ENCODE data around the gene HK1.
A peak's percentile ranks its signal among the peaks of the same experiment; 100 is the strongest.
"Not testable (repeated sequence)": the region's sequence is repeated elsewhere in the genome, so short reads cannot be mapped to it uniquely, and the experiment has no call there.

The HK1 gene

DNA sequence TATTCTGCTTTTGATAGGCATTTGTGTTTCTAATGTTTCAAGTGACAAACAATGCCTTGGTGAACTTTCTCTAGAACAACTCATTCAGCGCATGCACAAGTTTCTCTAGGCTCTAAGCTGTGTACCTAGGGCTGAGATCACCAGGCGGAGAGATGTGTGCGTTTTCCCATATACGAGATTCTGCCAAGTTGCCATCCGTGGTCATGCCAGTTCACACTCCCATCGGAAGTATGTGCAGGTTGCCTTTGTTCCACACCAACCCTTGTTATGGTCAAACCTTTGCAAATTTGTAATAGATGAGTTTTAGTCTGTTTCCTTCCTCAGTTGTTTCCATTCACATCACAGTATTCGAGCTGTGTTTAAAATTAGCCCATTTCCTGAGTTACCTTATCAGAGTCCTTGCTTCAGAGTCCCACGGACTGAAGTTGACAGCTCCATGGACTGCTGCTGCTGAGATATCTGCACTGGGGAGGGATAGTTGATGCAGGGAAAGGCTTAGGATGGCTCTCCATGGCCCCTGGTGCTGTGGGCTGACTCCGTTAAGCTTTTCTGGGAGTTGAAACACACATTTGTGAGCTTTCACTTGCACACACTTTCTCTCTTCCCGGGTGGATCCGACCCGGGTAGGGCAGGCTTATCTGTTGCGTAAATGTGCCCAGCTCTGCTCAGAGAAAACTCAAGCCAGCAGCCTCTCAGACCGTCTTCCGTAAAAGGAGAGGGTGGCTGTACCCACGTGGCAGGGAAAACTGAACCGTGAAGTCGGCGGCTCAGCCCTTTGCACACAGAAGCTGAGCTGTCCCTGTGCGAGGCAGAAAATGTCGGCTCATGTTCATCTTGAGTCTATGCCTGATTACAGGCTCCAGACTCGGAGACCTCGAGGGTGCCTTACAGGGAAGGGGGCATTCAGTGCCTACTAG is 49.4 kb downstream of the HK1 start:
- peak in 46 of 58 donors; percentile 15 to 80 (median 53) for DNase-seq

DNA sequence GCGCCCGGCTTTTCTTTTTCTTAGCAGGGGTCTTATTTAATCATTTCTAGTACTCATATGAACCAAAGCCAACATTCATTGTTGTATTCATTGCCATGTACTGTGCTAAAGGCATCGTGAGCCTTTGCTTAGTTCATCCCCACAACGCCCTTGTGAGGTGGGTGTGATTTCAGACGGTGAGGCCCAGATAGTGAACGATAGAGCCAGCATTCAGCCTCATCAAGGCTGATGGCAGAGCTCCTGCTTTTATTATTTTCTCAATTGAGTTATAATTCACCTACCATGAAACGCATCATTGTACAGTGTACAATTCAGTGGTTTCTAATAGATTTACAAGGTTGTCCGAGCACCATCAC is 50.1 kb downstream of the HK1 start:
- no peak for DNase-seq

GRCh38 chr10:69328888-69329287 is 50.6 kb downstream of the HK1 start:
- DNase-seq, result not testable (repeated sequence)

DNA sequence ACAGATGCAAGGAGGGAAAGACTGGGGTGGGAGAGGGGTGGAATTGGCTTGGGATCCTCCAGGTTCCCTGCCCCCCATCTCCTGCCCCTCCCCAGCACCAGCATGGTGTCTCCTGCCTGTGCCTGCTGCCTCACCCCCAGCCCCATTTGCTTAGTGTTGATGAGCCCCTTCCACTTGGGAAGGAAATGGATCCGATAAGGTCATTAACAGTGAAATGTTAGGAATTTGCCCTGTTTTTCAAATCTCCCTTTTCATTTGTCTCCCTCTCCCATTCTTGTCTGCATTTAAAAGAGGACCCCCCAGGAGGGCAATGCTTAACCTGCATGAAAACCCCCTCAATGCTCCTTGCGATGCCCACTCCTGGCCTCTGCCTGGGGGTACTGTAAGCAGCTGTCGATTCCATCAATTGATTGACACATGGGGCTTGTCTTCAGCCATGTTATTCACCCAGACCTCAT is 51.5 kb downstream of the HK1 start:
- DNase-seq, result no peak

GRCh38 chr10:69331161-69331560 is 52.9 kb downstream of the HK1 start:
- DNase-seq, result no peak

- DNase-seq, result no peak
Measured at GRCh38 chr10:69332278-69333010, 54.1 kb downstream of the HK1 start.

DNA sequence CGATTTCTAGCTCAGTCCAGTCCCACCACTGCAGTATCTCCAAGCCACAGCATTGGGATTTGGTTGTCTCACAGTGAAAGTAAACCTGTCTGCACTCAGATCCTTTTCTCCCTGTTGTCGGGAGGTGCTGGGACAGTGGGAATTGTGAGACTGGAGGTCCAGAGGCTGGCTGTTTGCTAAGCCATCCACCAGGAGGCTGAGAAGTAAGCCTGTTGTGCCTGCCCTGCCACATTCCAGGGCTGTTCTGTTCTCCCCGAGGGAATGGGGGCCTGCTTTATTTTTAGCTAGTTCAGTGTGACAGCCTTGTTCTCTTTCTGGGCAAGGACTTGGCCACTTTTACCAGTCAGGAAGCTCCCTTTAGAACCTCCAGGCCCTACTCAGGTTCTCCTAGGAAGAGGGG is 54.9 kb downstream of the HK1 start:
- DNase-seq, result no peak

- DNase-seq, result not testable (repeated sequence)
Measured at GRCh38 chr10:69333865-69334301, 55.6 kb downstream of the HK1 start.

GRCh38 chr10:69334302-69335062 is 56.2 kb downstream of the HK1 start:
- no peak for DNase-seq

GRCh38 chr10:69335063-69335587 is 56.8 kb downstream of the HK1 start:
- DNase-seq, result peak in 24 of 58 donors; percentile 14 to 68 (median 36)

- no peak for DNase-seq
Measured at GRCh38 chr10:69335613-69336012, 57.3 kb downstream of the HK1 start.

DNA sequence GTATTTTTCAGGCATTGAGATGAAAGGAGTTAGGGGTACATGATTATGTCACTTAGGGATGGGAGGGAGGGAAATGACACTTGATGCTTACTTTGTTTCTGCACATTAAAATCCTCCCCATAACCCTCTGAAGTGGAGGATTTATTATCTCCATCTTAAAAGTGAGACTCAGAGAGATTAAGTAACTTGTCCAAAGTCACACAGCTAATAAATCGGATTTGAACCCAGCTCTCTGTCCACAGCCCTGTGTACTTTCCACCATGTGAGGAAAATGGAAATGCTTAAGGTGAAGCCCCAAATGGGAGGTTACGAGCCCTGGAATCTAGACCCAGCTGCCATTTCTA is 58.6 kb downstream of the HK1 start:
- DNase-seq, result no peak

- peak in 5 of 58 donors; percentile 18 to 31 (median 19) for DNase-seq
Measured at GRCh38 chr10:69337296-69338132, 59.2 kb downstream of the HK1 start.

- DNase-seq, result no peak
Measured at GRCh38 chr10:69338133-69338456, 59.8 kb downstream of the HK1 start.

GRCh38 chr10:69338547-69339450 is 60.5 kb downstream of the HK1 start:
- DNase-seq, result no peak

DNA sequence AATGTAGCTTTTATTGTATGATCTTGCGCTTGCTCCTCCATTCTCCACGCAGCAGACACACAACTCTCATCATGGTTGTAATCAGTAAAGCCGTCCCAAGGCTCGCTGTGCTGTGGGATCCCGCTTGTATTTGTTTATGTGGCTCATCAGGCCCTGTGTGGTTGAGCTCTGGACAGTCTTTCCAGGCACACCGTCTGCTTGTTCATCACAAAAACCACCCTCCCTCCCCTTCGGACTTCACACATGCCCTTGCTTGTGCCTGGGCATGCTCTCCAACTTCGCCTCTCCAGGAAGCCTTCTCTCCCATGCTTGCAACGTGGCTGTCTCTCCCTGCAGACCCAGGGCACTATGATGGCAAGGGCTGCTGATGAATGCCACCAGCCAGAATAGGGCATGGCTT is 62.4 kb downstream of the HK1 start:
- DNase-seq, result no peak

DNA sequence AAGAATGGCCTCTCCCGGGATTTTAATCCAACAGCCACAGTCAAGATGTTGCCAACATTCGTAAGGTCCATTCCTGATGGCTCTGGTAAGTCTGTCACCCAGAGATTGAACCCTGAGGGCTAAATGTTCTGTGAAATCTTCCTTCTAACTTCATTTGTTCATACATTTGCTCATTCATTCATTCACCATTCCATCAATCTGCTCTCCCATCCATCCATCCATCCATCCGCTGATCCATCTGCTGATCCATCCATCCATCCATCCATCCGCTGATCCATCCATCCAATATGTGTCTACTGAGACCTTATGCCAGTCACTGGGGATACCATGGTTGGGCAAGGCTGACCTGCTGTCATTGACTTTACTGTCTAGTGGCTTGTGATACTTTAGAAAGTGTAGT is 65.6 kb downstream of the HK1 start:
- no peak for DNase-seq

DNA sequence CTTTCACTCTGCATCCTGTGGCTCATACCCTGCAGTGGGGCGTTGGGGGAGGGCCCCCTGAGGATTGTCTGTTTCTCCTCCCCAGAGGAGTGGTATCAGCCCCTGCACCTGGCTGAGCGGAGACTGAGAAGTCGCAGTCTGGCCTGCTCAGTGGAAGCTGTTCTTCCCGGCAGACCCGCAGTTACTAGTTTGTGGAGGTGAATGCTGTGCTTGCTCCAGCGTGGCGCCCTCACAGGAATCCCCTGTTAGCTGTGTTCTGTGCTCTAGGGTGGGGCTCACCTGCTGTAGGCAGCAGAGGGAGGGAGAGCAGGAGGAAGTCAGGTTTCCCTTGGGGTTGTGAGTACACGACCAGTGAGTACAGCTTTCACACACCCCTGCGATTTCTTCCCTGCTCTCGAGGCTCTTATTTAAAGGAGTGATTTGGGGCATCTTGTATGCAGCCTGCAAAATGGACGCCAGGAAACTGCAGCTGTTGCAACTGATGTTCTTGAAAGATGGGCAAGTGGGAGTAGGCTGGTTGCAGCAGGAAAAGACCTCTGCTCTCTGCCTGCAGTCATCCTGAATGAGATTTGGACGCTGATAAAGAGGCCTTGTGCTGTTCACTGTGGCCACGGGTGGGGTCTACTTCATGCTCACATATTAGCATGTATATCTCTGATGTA is 66.4 kb downstream of the HK1 start:
- DNase-seq, result no peak

DNA sequence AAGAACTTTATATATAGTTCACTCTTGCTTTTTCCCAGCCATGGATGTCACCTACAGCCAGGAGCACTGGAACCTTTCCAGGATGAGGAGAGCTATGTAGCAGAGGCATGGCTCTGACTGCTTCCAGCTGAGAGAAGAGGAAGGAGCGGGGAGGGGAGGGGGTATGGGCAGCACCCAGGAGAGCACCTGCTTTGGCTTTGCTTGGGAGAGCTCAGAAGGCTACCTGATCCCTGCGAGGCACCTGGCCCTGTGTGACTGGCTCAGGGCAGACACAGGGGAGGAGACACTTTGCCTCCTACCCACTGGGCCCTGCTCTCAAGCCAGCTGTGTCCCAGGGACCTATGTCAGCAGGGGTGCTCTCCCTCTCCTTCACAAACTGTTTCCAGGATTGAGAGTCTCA is 67.1 kb downstream of the HK1 start:
- no peak for DNase-seq
